Pons (tissue), 1 donor: ENCODE results near the gene SPOCK3.

Experiments used
- DNase-seq: peaks from one replicate; pipeline ENCODE4 v3.0.0-alpha.2; 2016; ENCODE audit warnings: low spot score

Gene SPOCK3

GRCh38 chr4:167176723-167177367, 57.4 kb downstream of the SPOCK3 start:
- DNase-seq: no peak

GRCh38 chr4:167171928-167172327, 62.4 kb downstream of the SPOCK3 start:
- peak; percentile 45 for DNase-seq

GRCh38 chr4:167168611-167169010, 65.7 kb downstream of the SPOCK3 start:
- DNase-seq: peak; percentile 67

GRCh38 chr4:167150587-167150986, 83.7 kb downstream of the SPOCK3 start:
- no peak for DNase-seq

GRCh38 chr4:167144605-167145004, 89.7 kb downstream of the SPOCK3 start:
- DNase-seq: no peak

GRCh38 chr4:167143018-167143417, 91.3 kb downstream of the SPOCK3 start:
- no peak for DNase-seq

- DNase-seq: no peak
Measured at GRCh38 chr4:167136270-167136669, 98.0 kb downstream of the SPOCK3 start.

- DNase-seq: no peak
Measured at GRCh38 chr4:167129146-167129545, 105.1 kb downstream of the SPOCK3 start.

GRCh38 chr4:167119392-167119791, 114.9 kb downstream of the SPOCK3 start:
- no peak for DNase-seq

GRCh38 chr4:167117273-167117672, 117.0 kb downstream of the SPOCK3 start:
- DNase-seq: no peak

GRCh38 chr4:167114416-167114971, 119.8 kb downstream of the SPOCK3 start:
- peak; percentile 51 for DNase-seq

- DNase-seq: no peak
Measured at GRCh38 chr4:167111622-167112021, 122.7 kb downstream of the SPOCK3 start.

GRCh38 chr4:167111092-167111491, 123.2 kb downstream of the SPOCK3 start:
- DNase-seq: no peak

- DNase-seq: no peak
Measured at GRCh38 chr4:167109859-167110258, 124.4 kb downstream of the SPOCK3 start.

- DNase-seq: no peak
Measured at GRCh38 chr4:167105857-167106256, 128.4 kb downstream of the SPOCK3 start.

GRCh38 chr4:167102475-167102874, 131.8 kb downstream of the SPOCK3 start:
- peak; percentile 30 for DNase-seq

- DNase-seq: no peak
Measured at GRCh38 chr4:167101035-167101434, 133.3 kb downstream of the SPOCK3 start.

GRCh38 chr4:167100120-167100519, 134.2 kb downstream of the SPOCK3 start:
- peak; percentile 97 for DNase-seq

- no peak for DNase-seq
Measured at GRCh38 chr4:167088115-167088514, 146.2 kb downstream of the SPOCK3 start.

GRCh38 chr4:167084321-167084720, 150.0 kb downstream of the SPOCK3 start:
- no peak for DNase-seq

GRCh38 chr4:167079762-167080161, 154.5 kb downstream of the SPOCK3 start:
- no peak for DNase-seq

GRCh38 chr4:167052631-167053091, 181.6 kb downstream of the SPOCK3 start:
- peak; percentile 92 for DNase-seq

GRCh38 chr4:167049257-167049656, 185.0 kb downstream of the SPOCK3 start:
- no peak for DNase-seq

GRCh38 chr4:167041524-167041923, 192.8 kb downstream of the SPOCK3 start:
- no peak for DNase-seq
